OCI-LY1 (cell line): Measurements from ENCODE around the gene JPH3.

Experiments
- CTCF ChIP-seq: fragments of 200-600 bp; sonication (generic), shearing (Covaris generic); IDR thresholded peaks from 2 replicates; pipeline ENCODE4 v1.5.1; 2017; ENCODE audit warnings: mild to moderate bottlenecking, antibody characterized with exemption, low read length, moderate library complexity, mixed read lengths
- EZH2 ChIP-seq: fragments of 200-600 bp; sonication (generic), shearing (Covaris generic); IDR thresholded peaks from 2 replicates; pipeline ENCODE4 v1.8.0; 2017; ENCODE audit warnings: borderline replicate concordance, mixed run types, mild to moderate bottlenecking, antibody characterized with exemption, low read length, moderate library complexity, mixed read lengths

- TF ChIP-seq CTCF (no peak), EZH2 (no peak)
Measured at GRCh38 chr16:87587636-87588035, 14.7 kb upstream of the JPH3 start.
